Measurements from ENCODE around the gene DENND6A.
"Not testable (repeated sequence)": the region's sequence is repeated elsewhere in the genome, so short reads cannot be mapped to it uniquely, and the experiment has no call there.

The DENND6A gene

GRCh38 chr3:57709559-57709958 lies 16.7 kb upstream of the DENND6A start:
- no peak overlapping the region for H3K4me3 Mint-ChIP-seq

GRCh38 chr3:57709031-57709430 lies 16.2 kb upstream of the DENND6A start:
- Mint-ChIP-seq H3K27me3 (no peaks in the 10 kb centered on the region), H3K9me3 (no peaks in the 10 kb centered on the region), H3K4me3 (no peak overlapping the region), H3K36me3 (ENCODE audit: low read depth) (no peaks in the 10 kb centered on the region), H3K27ac (no peak overlapping the region), H3K4me1 (ENCODE audit: low read depth) (peaks cover 5% of the 10 kb centered on the region)
- intact Hi-C loops (cut with micrococcal nuclease) = no loop called here

More at GRCh38 chr3:57709559-57709958, 16.7 kb upstream of the DENND6A start:
- intact Hi-C loops (cut with micrococcal nuclease) = no loop called here
- peaks cover 5% of the 10 kb centered on the region for H3K4me1 Mint-ChIP-seq (ENCODE audit: low read depth)
- no peaks in the 10 kb centered on the region for H3K36me3 Mint-ChIP-seq (ENCODE audit: low read depth)
- no peaks in the 10 kb centered on the region for H3K9me3 Mint-ChIP-seq
- no peak overlapping the region for H3K27ac Mint-ChIP-seq
- no peaks in the 10 kb centered on the region for H3K27me3 Mint-ChIP-seq

GRCh38 chr3:57706462-57706861 lies 13.6 kb upstream of the DENND6A start:
- intact Hi-C loops (cut with micrococcal nuclease) = no loop called here
- no peak overlapping the region for H3K27ac Mint-ChIP-seq
- H3K9me3 Mint-ChIP-seq = no peaks in the 10 kb centered on the region
- H3K4me1 Mint-ChIP-seq (ENCODE audit: low read depth) = peaks cover 5% of the 10 kb centered on the region
- H3K27me3 Mint-ChIP-seq = no peaks in the 10 kb centered on the region
- no peak overlapping the region for H3K4me3 Mint-ChIP-seq
- no peaks in the 10 kb centered on the region for H3K36me3 Mint-ChIP-seq (ENCODE audit: low read depth)

GRCh38 chr3:57705351-57705750 lies 12.5 kb upstream of the DENND6A start:
- H3K4me1 Mint-ChIP-seq (ENCODE audit: low read depth); H3K36me3 Mint-ChIP-seq (ENCODE audit: low read depth); H3K9me3 Mint-ChIP-seq; H3K27me3 Mint-ChIP-seq; H3K27ac Mint-ChIP-seq; H3K4me3 Mint-ChIP-seq; intact Hi-C loops (cut with micrococcal nuclease): not testable (repeated sequence)

- Mint-ChIP-seq H3K4me3 (no peak overlapping the region), H3K4me1 (ENCODE audit: low read depth) (peaks cover 14% of the 10 kb centered on the region), H3K27ac (no peak overlapping the region), H3K9me3 (no peaks in the 10 kb centered on the region), H3K36me3 (ENCODE audit: low read depth) (no peaks in the 10 kb centered on the region), H3K27me3 (no peaks in the 10 kb centered on the region)
- intact Hi-C loops (cut with micrococcal nuclease) = no loop called here
Observed at GRCh38 chr3:57701781-57702180, 8.9 kb upstream of the DENND6A start.

GRCh38 chr3:57700737-57701136 lies 7.9 kb upstream of the DENND6A start:
- H3K27ac Mint-ChIP-seq = no peak overlapping the region
- H3K36me3 Mint-ChIP-seq (ENCODE audit: low read depth) = no peaks in the 10 kb centered on the region
- H3K4me3 Mint-ChIP-seq = no peak overlapping the region
- peaks cover 12% of the 10 kb centered on the region for H3K4me1 Mint-ChIP-seq (ENCODE audit: low read depth)
- intact Hi-C loops (cut with micrococcal nuclease) = no loop called here
- H3K9me3 Mint-ChIP-seq = no peaks in the 10 kb centered on the region
- H3K27me3 Mint-ChIP-seq = no peaks in the 10 kb centered on the region

- Mint-ChIP-seq H3K36me3 (ENCODE audit: low read depth) (no peaks in the 10 kb centered on the region), H3K4me3 (no peak overlapping the region), H3K27me3 (no peaks in the 10 kb centered on the region), H3K9me3 (no peaks in the 10 kb centered on the region), H3K27ac (no peak overlapping the region), H3K4me1 (ENCODE audit: low read depth) (peaks cover 12% of the 10 kb centered on the region)
- intact Hi-C loops (cut with micrococcal nuclease) = no loop called here
Observed at GRCh38 chr3:57699591-57699990, 6.7 kb upstream of the DENND6A start.

- H3K36me3 Mint-ChIP-seq (ENCODE audit: low read depth) = no peaks in the 10 kb centered on the region
- H3K9me3 Mint-ChIP-seq = no peaks in the 10 kb centered on the region
- H3K27ac Mint-ChIP-seq = no peak overlapping the region
- no peak overlapping the region for H3K4me3 Mint-ChIP-seq
- intact Hi-C loops (cut with micrococcal nuclease) = no loop called here
- peaks cover 13% of the 10 kb centered on the region for H3K4me1 Mint-ChIP-seq (ENCODE audit: low read depth)
- H3K27me3 Mint-ChIP-seq = no peaks in the 10 kb centered on the region
Observed at GRCh38 chr3:57696801-57697321, 4.0 kb upstream of the DENND6A start.

- Mint-ChIP-seq H3K27me3 (no peaks in the 10 kb centered on the region), H3K36me3 (ENCODE audit: low read depth) (no peaks in the 10 kb centered on the region), H3K4me3 (no peak overlapping the region), H3K27ac (peak overlapping the region; percentile 51), H3K9me3 (no peaks in the 10 kb centered on the region), H3K4me1 (ENCODE audit: low read depth) (peaks cover 27% of the 10 kb centered on the region)
- intact Hi-C loops (cut with micrococcal nuclease) = loop anchor here (5.0 kb wide), 1 partner anchor 137 kb away; the partner anchor contains the start of gene PDE12
Observed at GRCh38 chr3:57694146-57694545, 1.3 kb upstream of the DENND6A start.

GRCh38 chr3:57692133-57692395 lies 813 bp downstream of the DENND6A start:
- H3K36me3 Mint-ChIP-seq (ENCODE audit: low read depth); H3K9me3 Mint-ChIP-seq; H3K27me3 Mint-ChIP-seq: not testable (repeated sequence)
- intact Hi-C loops (cut with micrococcal nuclease) = loop anchor here (1.0 to 5.0 kb wide), 3 partner anchors 63 to 135 kb away; partner anchors contain the start of genes ARF4 and PDE12
- Mint-ChIP-seq H3K4me3 (peak overlapping the region; percentile 79), H3K27ac (peak overlapping the region; percentile 82), H3K4me1 (ENCODE audit: low read depth) (peaks cover 39% of the 10 kb centered on the region)

GRCh38 chr3:57691411-57692132 lies 1.3 kb downstream of the DENND6A start:
- H3K36me3 Mint-ChIP-seq (ENCODE audit: low read depth) = peaks cover 9% of the 10 kb centered on the region
- no peaks in the 10 kb centered on the region for H3K9me3 Mint-ChIP-seq
- H3K27me3 Mint-ChIP-seq = no peaks in the 10 kb centered on the region
- H3K27ac Mint-ChIP-seq = peak overlapping the region; percentile 82
- intact Hi-C loops (cut with micrococcal nuclease) = loop anchor here (1.0 to 5.0 kb wide), 4 partner anchors 21 to 134 kb away; partner anchors contain the start of genes ARF4 and PDE12
- H3K4me3 Mint-ChIP-seq = peak overlapping the region; percentile 79
- H3K4me1 Mint-ChIP-seq (ENCODE audit: low read depth) = peaks cover 40% of the 10 kb centered on the region

GRCh38 chr3:57689367-57690053 lies 3.4 kb downstream of the DENND6A start:
- Mint-ChIP-seq H3K4me1 (ENCODE audit: low read depth) (peaks cover 44% of the 10 kb centered on the region), H3K9me3 (no peaks in the 10 kb centered on the region), H3K27ac (no peak overlapping the region), H3K27me3 (no peaks in the 10 kb centered on the region), H3K4me3 (no peak overlapping the region), H3K36me3 (ENCODE audit: low read depth) (peaks cover 16% of the 10 kb centered on the region)
- intact Hi-C loops (cut with micrococcal nuclease) = loop anchor here (2.0 to 5.0 kb wide), 2 partner anchors 19 to 132 kb away; partner anchors contain the start of gene PDE12

GRCh38 chr3:57688291-57688690 lies 4.6 kb downstream of the DENND6A start:
- intact Hi-C loops (cut with micrococcal nuclease) = no loop called here
- Mint-ChIP-seq H3K4me1 (ENCODE audit: low read depth) (peaks cover 44% of the 10 kb centered on the region), H3K36me3 (ENCODE audit: low read depth) (peaks cover 21% of the 10 kb centered on the region), H3K4me3 (no peak overlapping the region), H3K27ac (no peak overlapping the region), H3K27me3 (no peaks in the 10 kb centered on the region), H3K9me3 (no peaks in the 10 kb centered on the region)

- intact Hi-C loops (cut with micrococcal nuclease) = no loop called here
- Mint-ChIP-seq H3K4me3 (no peak overlapping the region), H3K36me3 (ENCODE audit: low read depth) (peaks cover 54% of the 10 kb centered on the region), H3K4me1 (ENCODE audit: low read depth) (peaks cover 30% of the 10 kb centered on the region), H3K9me3 (no peaks in the 10 kb centered on the region), H3K27me3 (no peaks in the 10 kb centered on the region), H3K27ac (no peak overlapping the region)
Observed at GRCh38 chr3:57683286-57683685, 9.6 kb downstream of the DENND6A start.

Data from dendritic cell treated with granulocyte-macrophage colony-stimulating factor and Interleukin-4, amounts not matched to agents 40 ng/mL and 50 ng/mL, for 4 days (primary cell).